Esophagus muscularis mucosa (tissue), 4 donors: ENCODE results near the gene NDC80.

Experiments
- CTCF ChIP-seq, 3 experiments: fragments of 200-600 bp in 2 of 3; fragments of 450-650 bp in 1 of 3; sonication (generic) in 2 of 3; IDR thresholded peaks; one replicate each; pipeline ENCODE4 v1.5.1; 2017 to 2019; ENCODE audit warnings: antibody characterized with exemption in 3 of 3, mild to moderate bottlenecking in 2 of 3, moderate library complexity in 1 of 3
- EP300 ChIP-seq: sonication (generic); formaldehyde crosslinking; IDR thresholded peaks from one replicate; pipeline ENCODE4 v1.6.1; 2017; ENCODE audit warnings: antibody characterized with exemption
- POLR2A ChIP-seq: fragments of 450-650 bp; IDR thresholded peaks from one replicate; pipeline ENCODE4 v1.6.1; 2017; ENCODE audit warnings: antibody characterized with exemption, moderate library complexity, mild to moderate bottlenecking, low read depth
- POLR2AphosphoS5 ChIP-seq, 2 donors: sonication (generic); formaldehyde crosslinking; IDR thresholded peaks; one replicate each; pipeline ENCODE4 v1.6.1; 2017; ENCODE audit warnings: antibody characterized with exemption in 2 of 2

GRCh38 chr18:2654169-2654927, 83.0 kb downstream of the NDC80 start:
- TF ChIP-seq CTCF (IDR thresholded peaks at IDR 0.05) (no peak), POLR2AphosphoS5 (IDR thresholded peaks at IDR 0.05) (no peak), POLR2A (no peak), EP300 (no peak)
